ENCODE measurements around the gene PTHLH. TPM values are rescaled to one million over a fixed set of nuclear protein-coding genes. Genes with fewer than 3 reads are reported as not detected.
A peak's percentile ranks its signal among the peaks of the same experiment; 100 is the strongest.

PTHLH gene
- total and polyA plus RNA-seq, 2 experiments from 2014 or later = not detected

- H3K27ac Mint-ChIP-seq = peak overlapping the region; percentile 24; the same call in 1 of the 2 replicates
These were observed 52.8 kb downstream of the PTHLH start for GRCh38 chr12:27919671-27920235.

More at GRCh38 chr12:27919671-27920235, 52.8 kb downstream of the PTHLH start:
- no peak for ATAC-seq
- Histone ChIP-seq H3F3A (replicated peaks; ENCODE audit: low read depth) (no peaks in the 10 kb centered on the region), H3K4me2 (no peak overlapping the region), H3K27ac (ENCODE audit: low read depth) (no peak overlapping the region), H3K36me3 (ENCODE audit: insufficient read depth) (no peaks in the 10 kb centered on the region), H3K27me3 (ENCODE audit: insufficient read depth) (no peaks in the 10 kb centered on the region), H3K4me3 (no peak overlapping the region), H3K79me2 (replicated peaks; ENCODE audit: insufficient read depth) (no peaks in the 10 kb centered on the region), H2AFZ (peak overlapping the region; percentile 84; the same call in 1 of the 2 replicates), H4K20me1 (replicated peaks; ENCODE audit: insufficient read depth) (no peaks in the 10 kb centered on the region), H3K9me2 (ENCODE audit: insufficient read depth) (0 out of 2 replicates have a peak, but pooled peaks cover 14% of the 10 kb centered on the region), H3K4me1 (ENCODE audit: insufficient read depth) (0 out of 2 replicates have a peak, but pooled peaks cover 3% of the 10 kb centered on the region)
- Mint-ChIP-seq H3K36me3 (ENCODE audit: low read depth) (no peaks in the 10 kb centered on the region), H3K4me3 (no peak overlapping the region), H3K9me3 (no peaks in the 10 kb centered on the region; the same call in 2 of the 3 replicates), H3K4me1 (peaks cover 19% of the 10 kb centered on the region), H3K27me3 (ENCODE audit: insufficient read depth, low read depth, poor library complexity) (peaks cover 1% of the 10 kb centered on the region)
- TF ChIP-seq ZNF114 (CRISPR knock-in tag; IDR thresholded peaks at IDR 0.05) = no peak
- no peak for TF ChIP-seq JUNB (IDR thresholded peaks at IDR 0.05; ENCODE audit: unreplicated experiment)
- no peak for TF ChIP-seq ZNF462 (CRISPR knock-in tag; IDR thresholded peaks at IDR 0.05)
- no peak for TF ChIP-seq EZH2phosphoT487 (IDR thresholded peaks at IDR 0.05; ENCODE audit: unreplicated experiment)
- TF ChIP-seq STAT1 (IDR thresholded peaks at IDR 0.05; ENCODE audit: unreplicated experiment) = no peak
- no peak for TF ChIP-seq CREB1 (CRISPR knock-in tag; IDR thresholded peaks at IDR 0.05; ENCODE audit: low read depth)
- TF ChIP-seq NANOG (IDR thresholded peaks at IDR 0.05; ENCODE audit: borderline replicate concordance) = no peak
- no peak for TF ChIP-seq POLR2AphosphoS5 (IDR thresholded peaks at IDR 0.05; ENCODE audit: low read depth)
- no peak for TF ChIP-seq ZNF331 (CRISPR knock-in tag; IDR thresholded peaks at IDR 0.05; ENCODE audit: low read depth)
- no peak for TF ChIP-seq EZH2 (IDR thresholded peaks at IDR 0.05; ENCODE audit: low read depth, unreplicated experiment)
- TF ChIP-seq, protein P1, sequence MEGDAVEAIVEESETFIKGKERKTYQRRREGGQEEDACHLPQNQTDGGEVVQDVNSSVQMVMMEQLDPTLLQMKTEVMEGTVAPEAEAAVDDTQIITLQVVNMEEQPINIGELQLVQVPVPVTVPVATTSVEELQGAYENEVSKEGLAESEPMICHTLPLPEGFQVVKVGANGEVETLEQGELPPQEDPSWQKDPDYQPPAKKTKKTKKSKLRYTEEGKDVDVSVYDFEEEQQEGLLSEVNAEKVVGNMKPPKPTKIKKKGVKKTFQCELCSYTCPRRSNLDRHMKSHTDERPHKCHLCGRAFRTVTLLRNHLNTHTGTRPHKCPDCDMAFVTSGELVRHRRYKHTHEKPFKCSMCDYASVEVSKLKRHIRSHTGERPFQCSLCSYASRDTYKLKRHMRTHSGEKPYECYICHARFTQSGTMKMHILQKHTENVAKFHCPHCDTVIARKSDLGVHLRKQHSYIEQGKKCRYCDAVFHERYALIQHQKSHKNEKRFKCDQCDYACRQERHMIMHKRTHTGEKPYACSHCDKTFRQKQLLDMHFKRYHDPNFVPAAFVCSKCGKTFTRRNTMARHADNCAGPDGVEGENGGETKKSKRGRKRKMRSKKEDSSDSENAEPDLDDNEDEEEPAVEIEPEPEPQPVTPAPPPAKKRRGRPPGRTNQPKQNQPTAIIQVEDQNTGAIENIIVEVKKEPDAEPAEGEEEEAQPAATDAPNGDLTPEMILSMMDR (conservative IDR thresholded peaks at IDR 0.05; ENCODE audit: low read depth in 2 of 2) = no peak
- TF ChIP-seq REST (IDR thresholded peaks at IDR 0.05; ENCODE audit: unreplicated experiment) = no peak
- TF ChIP-seq, protein P2, sequence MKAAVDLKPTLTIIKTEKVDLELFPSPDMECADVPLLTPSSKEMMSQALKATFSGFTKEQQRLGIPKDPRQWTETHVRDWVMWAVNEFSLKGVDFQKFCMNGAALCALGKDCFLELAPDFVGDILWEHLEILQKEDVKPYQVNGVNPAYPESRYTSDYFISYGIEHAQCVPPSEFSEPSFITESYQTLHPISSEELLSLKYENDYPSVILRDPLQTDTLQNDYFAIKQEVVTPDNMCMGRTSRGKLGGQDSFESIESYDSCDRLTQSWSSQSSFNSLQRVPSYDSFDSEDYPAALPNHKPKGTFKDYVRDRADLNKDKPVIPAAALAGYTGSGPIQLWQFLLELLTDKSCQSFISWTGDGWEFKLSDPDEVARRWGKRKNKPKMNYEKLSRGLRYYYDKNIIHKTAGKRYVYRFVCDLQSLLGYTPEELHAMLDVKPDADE (IDR thresholded peaks at IDR 0.05) = no peak
- no peak for DNase-seq (ENCODE audit: low spot score)

Measured in GM23338 (cell line).